GM21367 (cell line): ENCODE measurements around the gene KIF17.

Source experiments
- ATAC-seq: cut with Tn5 transposase; IDR thresholded peaks from one replicate; pipeline ENCODE4 v1.9.1; 2021; ENCODE audit not compliant: unreplicated experiment

KIF17 gene

GRCh38 chr1:20711285-20712214 lies 6.3 kb downstream of the KIF17 start:
- no peak for ATAC-seq

DNA sequence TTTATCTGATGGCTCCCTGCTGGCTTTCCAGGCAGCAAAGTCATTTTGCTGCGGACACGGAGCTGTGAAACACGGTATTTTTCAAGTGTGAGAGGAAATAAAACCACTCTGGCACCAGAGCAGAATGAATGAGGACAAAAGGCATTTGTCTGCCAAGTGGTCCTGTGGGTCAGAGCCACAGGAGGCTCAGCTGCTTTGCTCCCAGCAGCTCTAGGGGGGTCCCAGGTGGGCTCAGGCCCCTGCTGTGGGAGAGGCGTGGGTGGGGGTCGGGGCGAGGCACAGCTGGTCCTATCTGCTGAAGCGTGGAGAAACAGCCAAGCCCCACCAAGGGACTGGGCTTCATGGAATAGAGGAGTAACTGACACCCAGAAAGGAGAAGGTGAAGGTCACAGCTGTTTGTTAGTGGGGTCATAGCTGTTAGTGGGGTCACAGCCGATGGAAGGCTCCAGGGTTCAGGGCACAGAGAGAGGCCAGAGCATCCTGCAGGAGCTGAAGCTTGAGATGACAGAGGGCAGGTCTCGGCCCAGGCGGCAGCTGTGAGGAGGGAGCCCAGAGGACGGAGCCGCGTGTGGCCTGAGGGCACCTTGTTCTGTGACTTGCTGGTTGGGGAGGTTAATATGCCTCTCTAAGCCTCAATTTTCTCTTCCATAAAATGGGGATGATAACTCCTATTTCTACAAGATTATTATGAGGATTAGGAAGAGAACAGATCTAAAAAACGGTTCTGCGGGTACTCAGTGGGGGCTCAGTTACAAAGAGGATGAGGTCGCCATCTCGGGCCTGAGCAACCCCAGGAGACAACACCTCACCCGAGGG lies 7.1 kb downstream of the KIF17 start:
- ATAC-seq: no peak

DNA sequence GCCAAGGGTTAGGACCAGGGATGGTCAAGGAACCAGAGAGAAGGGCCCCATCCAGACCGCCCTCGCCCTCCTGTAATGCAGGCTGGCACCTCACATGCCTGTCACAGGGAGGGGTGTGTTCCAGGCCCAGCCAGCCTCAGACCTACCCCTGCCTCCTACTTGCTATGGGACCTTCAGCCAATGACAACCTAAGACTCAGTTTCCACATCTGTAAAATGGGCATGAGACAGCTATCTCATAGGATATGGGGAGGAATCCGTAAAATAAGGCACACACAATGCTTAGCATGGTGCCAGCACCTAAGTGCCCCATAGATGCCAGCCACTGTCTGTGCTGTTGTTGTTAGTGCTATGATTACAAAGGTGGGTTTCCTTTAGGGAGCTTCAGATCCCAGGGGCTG lies 7.9 kb downstream of the KIF17 start:
- no peak for ATAC-seq

DNA sequence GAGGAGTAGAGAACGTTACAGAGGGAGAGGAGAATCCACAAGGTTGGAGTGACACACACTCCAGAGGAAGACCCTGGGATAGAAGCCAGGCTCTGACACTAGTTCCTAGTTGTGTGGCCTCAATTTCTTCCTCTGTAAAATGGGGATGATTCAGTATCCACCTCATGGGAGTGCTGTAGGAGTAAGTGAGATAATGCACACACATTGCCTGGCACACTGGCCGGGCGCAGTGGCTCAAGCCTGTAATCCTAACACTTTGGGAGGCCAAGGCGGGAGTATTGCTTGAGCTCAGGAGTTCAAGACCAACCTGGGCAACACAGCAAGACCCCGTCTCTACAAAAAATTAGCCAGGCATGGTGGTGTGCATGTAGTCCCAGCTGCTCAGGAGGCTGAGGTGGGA lies 8.9 kb downstream of the KIF17 start:
- no peak for ATAC-seq

DNA sequence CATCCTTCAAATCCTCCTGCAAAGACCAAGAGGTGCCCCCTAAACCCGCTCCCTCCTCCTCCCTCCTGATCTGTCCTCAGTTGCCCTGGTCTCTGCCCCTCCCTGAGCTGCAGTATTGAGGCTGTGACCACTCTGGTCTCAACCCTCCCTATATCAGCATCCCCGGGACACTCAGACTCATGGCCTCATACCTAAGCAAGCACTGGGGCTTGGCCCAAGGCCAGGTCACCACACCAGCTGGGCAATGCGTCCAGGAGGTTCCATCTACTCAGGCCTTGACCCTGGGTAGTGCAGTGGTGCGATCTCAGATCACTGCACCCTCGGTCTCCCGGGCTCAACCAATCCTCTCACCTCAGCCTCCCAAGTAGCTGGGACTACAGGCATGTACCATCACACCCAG lies 9.8 kb downstream of the KIF17 start:
- ATAC-seq: no peak

GRCh38 chr1:20706841-20707240 lies 11.0 kb downstream of the KIF17 start:
- ATAC-seq: no peak

- no peak for ATAC-seq
Observed at GRCh38 chr1:20705203-20705755, 12.5 kb downstream of the KIF17 start.

- no peak for ATAC-seq
Observed at GRCh38 chr1:20704390-20705202, 13.2 kb downstream of the KIF17 start.

GRCh38 chr1:20703124-20703756 lies 14.6 kb downstream of the KIF17 start:
- no peak for ATAC-seq

GRCh38 chr1:20702416-20702815 lies 15.4 kb downstream of the KIF17 start:
- no peak for ATAC-seq

GRCh38 chr1:20701847-20702246 lies 16.0 kb downstream of the KIF17 start:
- no peak for ATAC-seq

DNA sequence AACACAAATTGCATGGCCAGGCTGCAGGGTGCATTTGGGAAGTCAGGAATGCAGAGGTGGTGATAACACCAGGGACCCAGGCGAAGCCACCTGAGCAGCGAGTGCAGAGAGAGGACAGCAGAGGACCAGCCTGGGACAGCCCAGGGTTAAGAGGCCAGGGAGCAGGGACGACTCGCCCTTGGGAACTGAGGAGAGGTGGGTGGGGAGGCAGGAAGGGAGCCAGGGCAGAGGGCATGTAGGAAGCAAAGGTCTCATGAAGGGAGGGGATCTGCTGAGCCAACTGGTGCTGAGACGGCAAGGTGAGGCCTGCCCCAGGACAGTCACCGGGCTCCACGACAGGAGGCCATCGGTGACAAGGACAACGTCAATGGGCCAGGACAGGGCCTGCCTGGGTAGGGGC lies 16.4 kb downstream of the KIF17 start:
- no peak for ATAC-seq

GRCh38 chr1:20700636-20701215 lies 17.1 kb downstream of the KIF17 start:
- no peak for ATAC-seq

- ATAC-seq: no peak
Observed at GRCh38 chr1:20699558-20699957, 18.2 kb downstream of the KIF17 start.

GRCh38 chr1:20698195-20698910 lies 19.5 kb downstream of the KIF17 start:
- ATAC-seq: no peak

DNA sequence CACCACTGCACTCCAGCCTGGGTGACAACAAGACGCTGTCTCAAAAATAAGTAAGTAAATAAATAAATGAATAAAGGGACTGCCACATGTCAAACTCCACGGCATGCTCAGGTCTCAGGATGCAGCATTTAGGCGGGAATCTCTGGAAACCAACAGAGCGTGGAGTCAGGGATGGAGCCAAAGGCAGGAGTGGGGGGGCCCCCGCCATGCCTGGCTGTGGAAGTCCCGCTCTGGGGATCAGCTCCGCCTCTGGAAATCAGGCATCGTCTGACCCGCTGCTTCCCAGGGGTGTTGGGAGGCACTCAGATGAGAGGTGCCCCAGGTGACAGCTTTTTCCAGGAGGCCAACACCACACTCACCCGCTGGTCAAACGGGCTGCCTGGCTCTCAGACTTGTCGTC lies 20.2 kb downstream of the KIF17 start:
- ATAC-seq: no peak

GRCh38 chr1:20696397-20697333 lies 21.1 kb downstream of the KIF17 start:
- ATAC-seq: no peak

DNA sequence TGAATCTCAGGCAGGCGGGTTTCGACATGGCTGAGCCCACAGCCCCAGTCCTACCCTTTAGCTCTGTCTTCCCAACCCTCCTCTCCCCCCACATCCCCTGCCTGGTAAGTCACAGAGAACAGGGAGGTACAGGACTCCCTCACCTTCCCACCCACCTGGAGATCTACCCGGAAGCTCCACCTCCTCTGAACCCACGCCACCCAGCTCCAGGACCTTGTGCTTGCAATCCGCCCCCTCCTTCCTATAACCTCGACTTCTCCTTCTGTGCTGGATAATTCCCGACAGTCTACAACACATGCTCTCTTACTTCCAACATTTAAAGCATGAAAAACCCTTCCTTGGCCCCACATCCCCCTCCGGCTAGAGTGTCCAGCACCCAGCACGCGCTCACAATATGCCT lies 22.3 kb downstream of the KIF17 start:
- no peak for ATAC-seq
